Mesodermal cell (in vitro differentiated cells): ENCODE measurements around the gene WASL.
A peak's percentile ranks its signal among the peaks of the same experiment; 100 is the strongest.

ENCODE experiments used
- H3K27ac ChIP-seq: 2 replicates; pipeline ENCODE4 v1.7.0; 2013; ENCODE audit warnings: mild to moderate bottlenecking, low read depth, low read length, moderate library complexity; ENCODE audit not compliant: severe bottlenecking
- H3K36me3 ChIP-seq: 2 replicates; pipeline ENCODE4 v1.7.1; 2013; ENCODE audit warnings: mild to moderate bottlenecking, low read length, moderate library complexity; ENCODE audit not compliant: control insufficient read depth, insufficient read depth
- H3K4me1 ChIP-seq: one replicate; pipeline ENCODE4 v1.7.1; 2013; ENCODE audit warnings: mild to moderate bottlenecking, low read length; ENCODE audit not compliant: insufficient read depth, control insufficient read depth, poor library complexity, severe bottlenecking
- H3K4me3 ChIP-seq: 2 replicates; pipeline ENCODE4 v1.7.0; 2013; ENCODE audit warnings: low read length, control low read depth, mild to moderate bottlenecking; ENCODE audit not compliant: insufficient read depth, poor library complexity, severe bottlenecking; ENCODE audit errors: extremely low read depth
- H3K9me3 ChIP-seq: 2 replicates; pipeline ENCODE4 v1.7.1; 2013; ENCODE audit warnings: mild to moderate bottlenecking, low read length, moderate library complexity; ENCODE audit not compliant: control insufficient read depth
- WGBS, 2 experiments: methylation state at CpG; one replicate each; pipeline ENCODE4 v1.1.5; 2013; ENCODE audit warnings: missing lambda C conversion rate in 2 of 2; ENCODE audit not compliant: insufficient coverage in 2 of 2; 5-methylcytosine and 5-hydroxymethylcytosine counted together

Gene WASL

GRCh38 chr7:123675181-123675473 is 73.7 kb downstream of the WASL start:
- Histone ChIP-seq H3K27ac (peak overlapping the region; percentile 4), H3K4me1 (peaks cover 18% of the 10 kb centered on the region), H3K4me3 (no peak overlapping the region), H3K9me3 (no peaks in the 10 kb centered on the region), H3K36me3 (peaks cover 16% of the 10 kb centered on the region)

GRCh38 chr7:123674399-123675180 is 74.2 kb downstream of the WASL start:
- peaks cover 10% of the 10 kb centered on the region for H3K36me3 ChIP-seq
- 60 to 83% methylated on average over 1 to 2 of the region's 2 CpGs for WGBS, 2 experiments

GRCh38 chr7:123673752-123674398 is 74.9 kb downstream of the WASL start:
- H3K36me3 ChIP-seq: peaks cover 9% of the 10 kb centered on the region
- peaks cover 18% of the 10 kb centered on the region for H3K4me1 ChIP-seq
- no peaks in the 10 kb centered on the region for H3K9me3 ChIP-seq
- H3K27ac ChIP-seq: no peak overlapping the region
- H3K4me3 ChIP-seq: no peak overlapping the region
- 100% methylated on average over 2 of the region's 3 CpGs for WGBS, 2 experiments

More at GRCh38 chr7:123674399-123675180, 74.2 kb downstream of the WASL start:
- no peak overlapping the region for H3K4me3 ChIP-seq
- peaks cover 18% of the 10 kb centered on the region for H3K4me1 ChIP-seq
- H3K27ac ChIP-seq: peak overlapping the region; percentile 4
- H3K9me3 ChIP-seq: no peaks in the 10 kb centered on the region

GRCh38 chr7:123673137-123673732 is 75.6 kb downstream of the WASL start:
- Histone ChIP-seq H3K36me3 (peaks cover 9% of the 10 kb centered on the region), H3K4me1 (peaks cover 18% of the 10 kb centered on the region), H3K27ac (no peak overlapping the region), H3K4me3 (no peak overlapping the region), H3K9me3 (no peaks in the 10 kb centered on the region)
- 87 to 100% methylated on average over 2 to 3 of the region's 5 CpGs for WGBS, 2 experiments

- no peak overlapping the region for H3K27ac ChIP-seq
- H3K4me3 ChIP-seq: no peak overlapping the region
- WGBS, 2 experiments: 95 to 97% methylated on average over 6 of the region's 7 CpGs
- H3K4me1 ChIP-seq: peaks cover 7% of the 10 kb centered on the region
- H3K9me3 ChIP-seq: no peaks in the 10 kb centered on the region
- no peaks in the 10 kb centered on the region for H3K36me3 ChIP-seq
Measured at GRCh38 chr7:123669485-123669884, 79.3 kb downstream of the WASL start.

GRCh38 chr7:123666492-123666891 is 82.3 kb downstream of the WASL start:
- WGBS, 2 experiments: 100% methylated on average over 1 of the region's 1 CpG; no CpG with 5 or more reads in 1 of the 2 experiments
- Histone ChIP-seq H3K27ac (no peak overlapping the region), H3K9me3 (no peaks in the 10 kb centered on the region), H3K4me1 (no peaks in the 10 kb centered on the region), H3K4me3 (no peak overlapping the region), H3K36me3 (no peaks in the 10 kb centered on the region)

GRCh38 chr7:123665896-123666295 is 82.9 kb downstream of the WASL start:
- no peaks in the 10 kb centered on the region for H3K4me1 ChIP-seq
- H3K9me3 ChIP-seq: no peaks in the 10 kb centered on the region
- no peaks in the 10 kb centered on the region for H3K36me3 ChIP-seq
- 73 to 92% methylated on average over 1 of the region's 1 CpG for WGBS, 2 experiments
- no peak overlapping the region for H3K4me3 ChIP-seq
- H3K27ac ChIP-seq: no peak overlapping the region

GRCh38 chr7:123665157-123665556 is 83.6 kb downstream of the WASL start:
- peaks cover 5% of the 10 kb centered on the region for H3K4me1 ChIP-seq
- WGBS, 2 experiments: 100% methylated on average over 1 of the region's 2 CpGs; no CpG with 5 or more reads in 1 of the 2 experiments
- H3K27ac ChIP-seq: no peak overlapping the region
- no peaks in the 10 kb centered on the region for H3K36me3 ChIP-seq
- H3K9me3 ChIP-seq: no peaks in the 10 kb centered on the region
- no peak overlapping the region for H3K4me3 ChIP-seq

GRCh38 chr7:123663200-123663599 is 85.6 kb downstream of the WASL start:
- H3K36me3 ChIP-seq: no peaks in the 10 kb centered on the region
- 89 to 97% methylated on average over 3 to 4 of the region's 6 CpGs for WGBS, 2 experiments
- H3K9me3 ChIP-seq: no peaks in the 10 kb centered on the region
- H3K27ac ChIP-seq: no peak overlapping the region
- peaks cover 7% of the 10 kb centered on the region for H3K4me1 ChIP-seq
- no peak overlapping the region for H3K4me3 ChIP-seq

GRCh38 chr7:123662755-123663154 is 86.0 kb downstream of the WASL start:
- Histone ChIP-seq H3K4me1 (peaks cover 7% of the 10 kb centered on the region), H3K27ac (no peak overlapping the region), H3K4me3 (no peak overlapping the region), H3K9me3 (no peaks in the 10 kb centered on the region), H3K36me3 (no peaks in the 10 kb centered on the region)
- 69% methylated on average over 2 of the region's 3 CpGs; no CpG with 5 or more reads in 1 of the 2 experiments for WGBS, 2 experiments

GRCh38 chr7:123662293-123662692 is 86.5 kb downstream of the WASL start:
- WGBS, 2 experiments: 94 to 96% methylated on average over 15 of the region's 15 CpGs
- peaks cover 7% of the 10 kb centered on the region for H3K4me1 ChIP-seq
- no peaks in the 10 kb centered on the region for H3K36me3 ChIP-seq
- no peak overlapping the region for H3K27ac ChIP-seq
- H3K9me3 ChIP-seq: no peaks in the 10 kb centered on the region
- H3K4me3 ChIP-seq: no peak overlapping the region
